ENCODE results near the gene NRXN2. TPM values are rescaled to one million over a fixed set of nuclear protein-coding genes. Genes with fewer than 3 reads are reported as not detected.

NRXN2 gene
- total RNA-seq, 4 donors from 2014 or later = 1.6 to 4.2 (median 3.0) TPM

GRCh38 chr11:64611869-64612646 lies 110.9 kb downstream of the NRXN2 start:
- no peaks in the 10 kb centered on the region for H3K9me3 ChIP-seq
- no peaks in the 10 kb centered on the region for H3K36me3 ChIP-seq
- H3K4me1 ChIP-seq = no peaks in the 10 kb centered on the region
- H3K4me3 ChIP-seq = no peak overlapping the region
- no peak for TF ChIP-seq POLR2A (IDR thresholded peaks at IDR 0.05)
- TF ChIP-seq, protein P1, sequence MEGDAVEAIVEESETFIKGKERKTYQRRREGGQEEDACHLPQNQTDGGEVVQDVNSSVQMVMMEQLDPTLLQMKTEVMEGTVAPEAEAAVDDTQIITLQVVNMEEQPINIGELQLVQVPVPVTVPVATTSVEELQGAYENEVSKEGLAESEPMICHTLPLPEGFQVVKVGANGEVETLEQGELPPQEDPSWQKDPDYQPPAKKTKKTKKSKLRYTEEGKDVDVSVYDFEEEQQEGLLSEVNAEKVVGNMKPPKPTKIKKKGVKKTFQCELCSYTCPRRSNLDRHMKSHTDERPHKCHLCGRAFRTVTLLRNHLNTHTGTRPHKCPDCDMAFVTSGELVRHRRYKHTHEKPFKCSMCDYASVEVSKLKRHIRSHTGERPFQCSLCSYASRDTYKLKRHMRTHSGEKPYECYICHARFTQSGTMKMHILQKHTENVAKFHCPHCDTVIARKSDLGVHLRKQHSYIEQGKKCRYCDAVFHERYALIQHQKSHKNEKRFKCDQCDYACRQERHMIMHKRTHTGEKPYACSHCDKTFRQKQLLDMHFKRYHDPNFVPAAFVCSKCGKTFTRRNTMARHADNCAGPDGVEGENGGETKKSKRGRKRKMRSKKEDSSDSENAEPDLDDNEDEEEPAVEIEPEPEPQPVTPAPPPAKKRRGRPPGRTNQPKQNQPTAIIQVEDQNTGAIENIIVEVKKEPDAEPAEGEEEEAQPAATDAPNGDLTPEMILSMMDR (IDR thresholded peaks at IDR 0.05) = no peak
- no peaks in the 10 kb centered on the region for H3K27me3 ChIP-seq
- DNase-seq = no peak
- no peak overlapping the region for H3K27ac ChIP-seq

DNA sequence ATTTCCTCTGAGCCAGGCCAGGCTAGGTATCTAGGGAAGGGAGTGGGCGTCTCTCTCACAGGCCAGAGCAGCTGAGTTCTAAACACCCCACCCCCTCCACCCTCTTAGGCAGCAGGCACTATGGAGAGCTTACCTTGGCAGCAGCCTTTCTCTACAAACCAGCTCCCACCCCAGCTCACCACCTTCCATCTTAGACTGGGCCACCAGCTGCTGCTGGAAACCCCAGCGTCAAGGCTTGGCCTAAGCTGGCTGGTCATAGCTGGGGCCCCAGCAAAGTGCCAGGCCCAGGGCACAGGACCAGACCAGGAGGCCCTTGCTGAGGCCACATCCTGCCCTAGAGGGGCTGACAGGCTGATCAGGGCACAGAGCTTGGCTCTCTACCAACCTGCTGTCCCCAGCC lies 111.8 kb downstream of the NRXN2 start:
- Histone ChIP-seq H3K4me1 (no peaks in the 10 kb centered on the region), H3K4me3 (no peak overlapping the region), H3K27me3 (no peaks in the 10 kb centered on the region), H3K27ac (no peak overlapping the region), H3K9me3 (no peaks in the 10 kb centered on the region), H3K36me3 (no peaks in the 10 kb centered on the region)
- no peak for DNase-seq
- TF ChIP-seq, protein P1 (IDR thresholded peaks at IDR 0.05) = no peak
- no peak for TF ChIP-seq POLR2A (IDR thresholded peaks at IDR 0.05)

DNA sequence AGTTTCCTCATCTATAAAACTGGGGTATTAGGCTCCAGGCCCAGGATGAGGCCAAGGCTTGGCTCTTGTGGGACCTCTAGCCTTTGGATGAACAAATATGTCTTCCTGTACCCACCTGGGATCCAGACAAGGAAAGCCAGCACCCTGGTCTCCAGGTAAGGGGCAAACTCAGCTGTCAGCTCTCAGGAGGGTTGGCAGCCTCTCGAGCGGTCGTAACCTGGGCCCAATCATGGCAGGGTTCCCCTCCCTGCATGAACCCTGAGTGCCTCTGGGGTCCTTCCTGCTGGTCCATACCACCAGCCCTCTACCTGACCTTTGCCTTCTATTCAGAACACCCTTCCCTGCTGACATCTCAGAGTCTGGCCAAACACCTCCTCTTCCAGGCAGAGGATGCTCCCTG lies 112.4 kb downstream of the NRXN2 start:
- H3K9me3 ChIP-seq = no peaks in the 10 kb centered on the region
- no peak overlapping the region for H3K4me3 ChIP-seq
- no peaks in the 10 kb centered on the region for H3K4me1 ChIP-seq
- TF ChIP-seq, protein P1 (IDR thresholded peaks at IDR 0.05) = no peak
- no peak overlapping the region for H3K27ac ChIP-seq
- DNase-seq = no peak
- no peaks in the 10 kb centered on the region for H3K27me3 ChIP-seq
- H3K36me3 ChIP-seq = no peaks in the 10 kb centered on the region

DNA sequence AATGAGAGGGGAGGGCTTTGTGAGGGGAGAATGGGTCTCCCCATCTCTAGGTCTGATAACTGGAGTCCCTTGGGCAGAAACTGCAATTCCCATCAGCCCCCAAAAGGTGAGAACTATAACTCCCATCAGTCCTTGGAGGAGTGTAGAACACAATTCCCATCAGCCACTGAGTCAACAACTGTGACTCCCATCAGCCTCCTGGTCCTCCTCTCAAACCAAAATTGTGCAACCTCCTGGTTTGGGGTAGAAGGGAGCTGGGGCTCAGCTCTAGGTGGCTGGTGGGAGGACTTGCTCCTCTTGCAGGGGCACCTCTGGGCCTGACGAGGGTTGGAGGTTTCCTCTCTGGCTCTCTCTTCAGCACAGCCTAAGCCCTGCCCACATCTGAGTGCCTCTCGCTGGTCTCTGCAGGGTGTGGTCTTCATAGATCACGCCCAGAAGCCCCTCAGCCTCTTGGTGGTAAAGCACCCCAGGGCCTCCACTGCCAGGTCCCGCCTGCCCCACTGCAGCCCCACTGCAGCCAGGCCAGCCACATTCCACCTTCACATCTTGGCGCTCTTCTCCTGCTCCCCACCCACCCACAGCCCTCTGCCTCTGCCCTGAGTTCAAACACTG lies 113.5 kb downstream of the NRXN2 start:
- H3K4me1 ChIP-seq = no peaks in the 10 kb centered on the region
- TF ChIP-seq, protein P1 (IDR thresholded peaks at IDR 0.05) = no peak
- TF ChIP-seq POLR2A (IDR thresholded peaks at IDR 0.05) = no peak
- H3K27me3 ChIP-seq = no peaks in the 10 kb centered on the region
- H3K27ac ChIP-seq = no peak overlapping the region
- no peaks in the 10 kb centered on the region for H3K36me3 ChIP-seq
- no peaks in the 10 kb centered on the region for H3K9me3 ChIP-seq
- no peak overlapping the region for H3K4me3 ChIP-seq
- DNase-seq = no peak

DNA sequence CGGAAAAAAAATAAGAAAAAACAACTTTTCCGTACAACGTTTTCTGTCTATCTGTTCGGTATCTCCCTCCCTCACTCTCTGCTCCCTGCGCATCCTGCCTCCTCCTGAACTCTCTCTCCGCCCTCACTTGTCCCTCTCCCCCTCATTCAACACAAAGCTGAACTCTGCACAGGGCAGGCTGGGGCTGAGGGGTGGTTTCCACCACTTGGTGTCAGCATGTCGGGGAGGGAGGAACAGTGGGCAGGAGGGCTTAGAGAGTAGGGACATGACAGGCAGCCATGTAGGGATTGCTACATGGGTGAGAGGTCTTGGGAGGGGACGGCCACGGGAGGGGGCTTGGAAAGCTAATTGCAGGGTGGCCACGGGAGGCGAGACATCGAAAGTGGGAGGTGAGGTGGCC lies 114.4 kb downstream of the NRXN2 start:
- Histone ChIP-seq H3K36me3 (no peaks in the 10 kb centered on the region), H3K4me3 (no peak overlapping the region), H3K9me3 (no peaks in the 10 kb centered on the region), H3K4me1 (no peaks in the 10 kb centered on the region), H3K27me3 (no peaks in the 10 kb centered on the region), H3K27ac (no peak overlapping the region)
- no peak for TF ChIP-seq POLR2A (IDR thresholded peaks at IDR 0.05)
- TF ChIP-seq, protein P1 (IDR thresholded peaks at IDR 0.05) = no peak
- no peak for DNase-seq
